GM12892 (cell line): ENCODE data around the gene CBX3.
A peak's percentile ranks its signal among the peaks of the same experiment; 100 is the strongest.

Source experiments
- POLR2A ChIP-seq: IDR thresholded peaks from 2 replicates; pipeline ENCODE4 v1.6.1; 2011; ENCODE audit warnings: low read depth, low read length, control low read depth
- POLR2AphosphoS5 ChIP-seq: IDR thresholded peaks from 2 replicates; pipeline ENCODE4 v1.6.1; 2011; ENCODE audit warnings: low read depth, low read length, control low read depth
- TAF1 ChIP-seq: IDR thresholded peaks from 2 replicates; pipeline ENCODE4 v1.6.1; 2011; ENCODE audit warnings: low read depth, mild to moderate bottlenecking, control low read depth, low read length, borderline replicate concordance

DNA sequence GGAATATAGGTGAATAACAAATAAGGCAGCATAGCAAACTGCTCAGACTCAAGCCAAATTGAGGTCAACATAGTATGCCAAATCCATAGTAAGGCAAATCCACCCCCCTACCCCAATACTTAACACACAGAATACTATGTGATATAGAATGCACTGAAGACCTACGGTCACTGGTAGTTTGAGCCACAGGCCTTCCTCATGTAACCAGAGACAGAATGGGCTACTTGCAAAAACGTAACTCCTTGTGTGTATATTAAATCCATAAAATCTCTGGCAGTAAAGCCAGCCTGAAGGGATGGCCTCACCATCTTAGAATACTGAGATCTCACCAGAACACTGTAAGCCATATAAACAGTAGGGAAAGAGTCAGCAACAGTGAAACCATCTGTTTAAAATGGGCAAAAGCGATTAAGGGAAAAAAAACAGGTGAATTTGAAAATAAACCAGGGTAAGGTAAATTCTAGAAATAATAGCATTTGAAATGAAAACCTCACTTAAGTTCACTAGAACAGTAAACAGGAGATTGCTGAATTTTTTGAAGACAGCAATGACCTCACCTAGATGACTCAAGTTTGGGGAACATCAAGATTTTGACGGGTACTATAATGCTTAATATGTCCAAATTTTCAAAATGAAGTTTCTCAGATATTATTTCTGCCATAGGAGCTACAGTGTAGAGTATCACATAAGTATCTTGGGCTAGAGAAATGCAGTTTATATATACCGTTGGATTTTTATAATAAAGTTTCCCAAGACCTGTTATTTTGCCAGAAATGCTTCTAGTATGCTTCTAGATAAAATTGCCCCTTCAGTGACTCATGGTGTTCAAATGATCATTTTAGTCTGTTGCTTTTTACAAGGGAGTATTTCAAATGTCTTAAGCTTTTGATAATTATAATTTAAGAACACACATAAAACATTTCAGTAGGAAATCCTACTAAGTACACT lies 14.9 kb upstream of the CBX3 start:
- no peak for TF ChIP-seq TAF1
- peak; percentile 31; the same call in 1 of the 2 replicates for TF ChIP-seq POLR2A
- peak; percentile 79 for TF ChIP-seq POLR2AphosphoS5
